ENCODE data around the gene GUCY1A1.
A peak's percentile ranks its signal among the peaks of the same experiment; 100 is the strongest.

The GUCY1A1 gene

DNA sequence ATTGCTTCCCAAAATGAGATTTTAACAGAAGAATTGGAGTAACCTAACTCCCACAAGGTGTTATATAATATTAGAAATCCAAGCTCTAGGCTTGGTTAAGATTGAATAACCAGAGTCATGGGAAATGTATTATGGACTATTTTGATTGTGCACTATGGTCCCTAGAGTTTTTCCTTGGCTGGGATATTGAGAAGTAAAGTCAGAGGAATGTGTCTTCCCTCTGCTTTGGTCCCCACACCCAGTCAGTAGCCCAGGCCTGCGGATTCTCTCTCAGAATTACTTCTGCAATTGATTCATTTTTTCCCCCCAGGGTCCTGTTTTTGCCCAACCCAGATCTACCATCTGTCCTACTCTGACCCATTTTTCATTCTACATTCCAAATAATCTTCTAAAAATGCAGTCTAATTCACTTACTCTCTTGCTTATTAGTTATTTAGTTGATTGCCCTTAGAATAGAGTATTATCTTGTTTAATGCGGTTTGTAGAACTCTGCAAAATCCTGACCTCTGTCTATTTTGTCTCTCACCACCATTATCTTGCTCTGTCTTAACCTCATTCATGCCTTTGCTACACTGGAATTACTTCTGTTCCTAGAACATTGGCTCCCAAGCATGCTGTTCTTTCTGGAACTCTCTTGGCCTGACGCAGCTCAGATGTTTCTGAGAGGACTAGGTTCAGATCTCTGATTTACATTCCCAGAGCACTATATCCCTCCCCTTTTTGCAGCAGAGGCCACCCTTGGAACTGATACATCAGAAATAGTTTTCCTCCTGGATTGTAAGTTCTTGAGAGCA, 23.6 kb downstream of the GUCY1A1 start:
- no peak for FAIRE-seq
- DNase-seq (ENCODE audit: low spot score) = no peak

DNA sequence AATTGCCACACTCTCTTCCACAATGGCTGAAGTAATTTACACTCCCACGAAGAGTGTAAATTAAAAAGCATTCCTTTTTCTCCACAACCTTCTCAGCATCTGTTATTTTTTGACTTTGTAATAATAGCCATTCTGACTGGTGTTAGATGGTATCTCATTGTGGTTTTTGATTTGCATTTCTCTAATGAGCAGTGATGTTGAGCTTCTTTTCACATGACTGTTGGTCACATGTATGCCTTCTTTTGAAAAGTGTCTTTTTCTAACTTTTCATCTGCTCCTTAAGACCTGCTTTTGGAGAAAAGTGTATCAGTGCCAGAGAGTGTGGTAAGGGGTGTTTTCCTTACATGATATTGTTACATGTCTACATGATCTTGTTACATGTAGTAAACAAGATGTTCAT, 25.7 kb downstream of the GUCY1A1 start:
- DNase-seq (ENCODE audit: low spot score) = no peak

GRCh38 chr4:155693015-155693663, 26.5 kb downstream of the GUCY1A1 start:
- FAIRE-seq = peak; percentile 86

More for the DNA sequence above, 25.7 kb downstream of the GUCY1A1 start:
- FAIRE-seq = no peak

GRCh38 chr4:155694100-155694785, 27.6 kb downstream of the GUCY1A1 start:
- DNase-seq (ENCODE audit: low spot score) (no peak), FAIRE-seq (no peak)

More at GRCh38 chr4:155693015-155693663, 26.5 kb downstream of the GUCY1A1 start:
- DNase-seq (ENCODE audit: low spot score) = no peak

GRCh38 chr4:155696226-155696625, 29.6 kb downstream of the GUCY1A1 start:
- no peak for FAIRE-seq
- DNase-seq (ENCODE audit: low spot score) = no peak

GRCh38 chr4:155696726-155697125, 30.1 kb downstream of the GUCY1A1 start:
- FAIRE-seq (no peak), DNase-seq (ENCODE audit: low spot score) (no peak)

DNA sequence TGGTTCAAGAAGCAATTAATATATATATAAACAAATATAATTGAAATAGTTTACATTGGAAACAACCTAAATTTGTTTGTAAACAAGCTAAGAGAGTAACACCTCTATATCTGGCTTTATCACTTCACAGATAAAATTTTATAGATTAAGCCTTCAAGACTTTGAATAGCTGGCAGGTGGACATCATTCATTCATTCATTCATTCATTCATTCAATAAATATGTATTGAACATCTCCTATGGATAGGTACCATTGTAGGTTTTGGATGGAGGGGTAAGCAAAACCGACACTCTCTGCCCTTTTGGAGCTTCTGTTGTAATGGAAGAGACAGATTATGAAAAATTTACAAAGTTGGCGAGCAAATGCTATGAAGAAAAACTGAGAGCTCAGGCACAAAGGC, 35.2 kb downstream of the GUCY1A1 start:
- DNase-seq (ENCODE audit: low spot score) (no peak), FAIRE-seq (no peak)

DNA sequence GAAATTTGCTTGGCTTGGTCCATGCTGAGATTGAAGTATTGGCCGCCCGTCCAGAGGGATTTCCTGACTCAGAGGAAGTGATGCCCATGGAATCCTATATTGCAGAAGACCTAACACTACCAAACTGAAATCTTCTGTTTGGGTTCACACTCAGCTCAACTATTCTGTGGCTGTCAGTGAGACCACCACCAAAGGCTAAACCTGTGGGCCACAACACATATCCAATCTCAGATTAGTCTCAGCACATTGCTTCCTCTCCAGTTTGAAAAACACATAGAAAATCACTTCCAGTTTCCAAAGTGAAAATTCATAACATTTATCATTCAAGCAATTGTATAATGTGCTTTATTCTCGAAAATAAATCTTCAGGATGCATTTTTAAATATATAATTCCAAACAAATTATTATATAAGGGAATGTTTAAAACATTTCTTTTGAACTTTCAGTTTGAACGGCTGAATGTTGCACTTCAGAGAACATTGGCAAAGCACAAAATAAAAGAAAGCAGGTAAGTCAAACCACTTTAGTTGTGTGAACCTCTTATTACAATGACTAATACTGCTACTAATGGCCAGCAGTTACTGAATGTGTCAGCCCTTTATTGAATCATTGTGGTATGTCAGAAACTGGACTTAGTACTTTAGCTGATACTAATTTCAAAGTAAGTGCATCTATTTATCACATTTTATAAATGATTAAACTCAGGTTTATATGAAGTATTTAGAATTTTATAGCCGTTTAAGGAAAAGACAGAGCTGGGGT, 37.0 kb downstream of the GUCY1A1 start:
- peak; percentile 92 for FAIRE-seq
- peak; percentile 63 for DNase-seq (ENCODE audit: low spot score)

GRCh38 chr4:155704841-155705404, 38.3 kb downstream of the GUCY1A1 start:
- FAIRE-seq = no peak
- no peak for DNase-seq (ENCODE audit: low spot score)

GRCh38 chr4:155705664-155706063, 39.0 kb downstream of the GUCY1A1 start:
- peak; percentile 78 for DNase-seq (ENCODE audit: low spot score)
- peak; percentile 83 for FAIRE-seq

DNA sequence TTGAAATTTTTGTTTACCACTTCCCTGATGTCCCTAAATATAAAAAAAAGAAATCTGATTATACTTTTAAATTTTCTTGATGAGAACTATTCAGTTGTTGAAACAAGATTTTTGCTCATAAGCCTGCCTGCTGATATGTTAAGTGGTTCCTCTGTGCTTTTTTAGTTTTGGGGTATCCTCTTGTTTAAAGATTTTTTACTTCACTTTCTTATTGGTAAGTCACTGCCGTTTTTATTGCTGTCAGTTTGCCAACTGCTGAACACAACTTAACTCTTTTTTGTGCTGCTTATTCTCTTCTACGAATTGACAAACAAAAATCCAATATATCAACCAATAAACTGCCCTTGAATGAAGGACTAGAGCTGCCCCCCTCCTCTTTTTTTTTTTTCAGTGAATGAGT, 39.5 kb downstream of the GUCY1A1 start:
- DNase-seq (ENCODE audit: low spot score) (no peak), FAIRE-seq (no peak)

DNA sequence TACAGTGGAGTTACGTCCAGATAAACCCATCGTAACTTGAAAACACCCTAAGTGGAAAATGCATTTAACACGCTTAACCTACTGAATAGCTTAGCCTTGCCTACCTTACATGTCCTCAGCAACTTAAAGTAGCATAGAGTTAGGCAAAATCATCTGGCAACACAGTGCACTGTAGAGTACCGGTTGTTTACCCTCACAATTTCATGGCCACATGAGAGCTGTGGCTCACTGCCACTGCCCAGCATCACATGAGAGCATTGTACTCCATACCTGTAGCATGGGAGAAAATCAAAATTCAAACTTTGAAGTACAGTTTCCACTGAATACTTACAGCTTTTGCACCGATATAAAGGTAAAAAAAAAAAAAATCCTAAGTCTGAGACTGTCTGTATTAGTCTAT, 40.6 kb downstream of the GUCY1A1 start:
- DNase-seq (ENCODE audit: low spot score) (no peak), FAIRE-seq (no peak)

DNA sequence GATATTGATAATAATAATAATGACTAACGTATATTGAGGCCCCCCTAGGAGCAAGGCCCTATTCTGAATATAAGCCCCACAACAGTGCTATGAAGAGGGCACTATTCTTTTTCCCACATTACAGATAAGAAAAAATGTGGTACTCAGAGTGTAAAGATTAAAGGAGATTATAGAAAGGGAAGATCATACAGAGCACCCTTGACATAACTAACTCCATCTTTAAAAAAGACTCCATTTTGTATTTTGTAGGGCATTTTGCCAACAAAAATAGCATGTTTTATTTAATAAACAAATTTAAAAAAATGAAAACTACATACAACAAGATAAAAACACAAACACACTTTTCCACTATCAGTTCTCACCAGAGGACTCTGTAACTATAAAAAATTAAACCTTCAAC, 42.1 kb downstream of the GUCY1A1 start:
- FAIRE-seq (no peak), DNase-seq (ENCODE audit: low spot score) (no peak)

DNA sequence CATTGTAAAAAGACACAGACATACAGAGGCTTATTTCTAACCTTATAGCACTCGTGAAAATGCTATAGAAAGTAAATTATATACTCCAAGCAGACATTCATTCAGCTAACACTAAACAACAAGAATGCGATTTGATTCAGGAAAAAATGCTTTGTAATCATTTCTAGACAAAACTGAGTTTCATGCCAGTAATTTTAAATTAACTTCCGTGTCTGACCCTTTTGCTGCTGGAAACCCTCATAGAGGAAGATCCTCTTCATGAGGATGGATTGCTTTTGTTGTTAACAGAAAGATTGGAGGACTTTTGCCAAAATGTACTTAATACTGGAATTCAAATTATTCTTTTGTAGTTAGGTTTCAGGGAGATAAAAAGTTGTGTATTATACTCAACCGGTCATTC, 43.3 kb downstream of the GUCY1A1 start:
- DNase-seq (ENCODE audit: low spot score) (no peak), FAIRE-seq (no peak)

DNA sequence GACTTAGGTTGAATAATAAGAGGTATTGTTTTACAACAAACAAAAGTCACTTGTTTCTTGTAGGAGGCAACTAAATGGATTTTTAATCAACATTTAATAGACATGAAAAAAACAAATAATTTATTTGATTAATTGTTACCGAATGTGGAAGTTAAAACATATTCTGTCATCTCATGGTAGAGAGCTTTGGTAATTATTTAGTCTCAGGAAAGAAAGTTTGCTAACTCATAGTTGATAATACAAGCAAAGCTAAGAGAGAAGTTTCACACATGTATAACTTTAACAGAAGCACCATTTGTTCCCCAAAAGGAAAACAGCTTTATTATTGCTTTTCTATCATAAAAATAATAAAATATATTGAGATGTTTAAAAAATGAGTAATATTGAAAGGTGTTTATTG, 44.9 kb downstream of the GUCY1A1 start:
- no peak for FAIRE-seq
- DNase-seq (ENCODE audit: low spot score) = no peak

- DNase-seq (ENCODE audit: low spot score) = no peak
- no peak for FAIRE-seq
Observed at GRCh38 chr4:155712846-155713245, 46.2 kb downstream of the GUCY1A1 start.

GRCh38 chr4:155713911-155714310, 47.3 kb downstream of the GUCY1A1 start:
- no peak for FAIRE-seq
- DNase-seq (ENCODE audit: low spot score) = no peak

DNA sequence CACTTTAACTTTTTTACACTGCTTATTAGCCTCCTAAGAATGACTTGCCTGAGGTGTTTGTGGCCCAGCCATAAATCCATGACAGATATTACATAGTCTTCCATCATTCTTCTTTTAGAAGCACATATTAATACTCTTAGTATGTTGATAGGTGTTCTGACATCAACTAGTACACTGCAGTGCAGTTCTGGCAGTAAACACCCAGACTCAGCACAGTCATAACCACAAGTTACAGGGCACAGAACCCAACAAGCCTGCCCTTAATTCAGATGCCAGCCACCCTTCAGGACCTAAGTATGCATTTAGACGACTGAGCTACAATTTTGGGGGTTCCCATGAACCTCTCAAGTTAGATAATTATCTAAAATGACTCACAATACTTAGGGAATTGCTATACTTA, 55.7 kb downstream of the GUCY1A1 start:
- no peak for FAIRE-seq
- no peak for DNase-seq (ENCODE audit: low spot score)

DNA sequence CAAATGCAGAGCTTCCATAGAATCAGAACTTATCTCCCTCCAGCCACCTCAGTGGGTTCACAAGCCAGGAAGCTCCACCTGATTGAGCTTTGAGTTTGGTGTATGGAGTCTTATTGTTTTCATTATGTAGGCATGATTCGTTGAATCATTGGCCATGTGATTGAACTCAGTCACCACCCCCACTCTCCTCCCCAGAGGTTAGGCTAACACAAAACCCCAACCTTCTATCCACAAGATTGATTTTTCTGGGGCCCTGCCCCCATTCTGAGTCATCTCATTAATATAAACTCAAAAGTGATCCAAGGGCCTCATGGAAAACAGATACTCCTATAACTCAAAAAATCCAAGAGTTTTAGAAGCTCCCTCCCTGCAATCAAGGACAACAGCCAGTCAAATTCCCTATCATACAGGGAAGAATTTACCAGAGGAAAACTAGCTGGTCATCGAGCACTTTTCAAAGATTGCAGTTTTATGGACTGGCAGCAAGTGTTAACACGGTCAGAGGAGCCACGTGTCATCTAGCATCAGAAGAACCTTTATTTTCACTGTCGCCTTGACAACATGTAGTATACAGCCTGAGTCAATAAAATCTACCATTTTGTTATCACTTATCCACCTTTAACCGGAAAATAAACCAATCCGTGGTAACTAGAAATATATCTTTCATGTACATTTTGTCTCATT, 56.3 kb downstream of the GUCY1A1 start:
- FAIRE-seq (peak; percentile 62), DNase-seq (ENCODE audit: low spot score) (peak; percentile 37)

GRCh38 chr4:155724731-155725130, 58.1 kb downstream of the GUCY1A1 start:
- DNase-seq (ENCODE audit: low spot score) (no peak), FAIRE-seq (no peak)

- DNase-seq (ENCODE audit: low spot score) (no peak), FAIRE-seq (no peak)
Observed at GRCh38 chr4:155734065-155734464, 67.4 kb downstream of the GUCY1A1 start.

Data from RCC 7860 (cell line).